Peyer's patch (tissue), 4 donors: ENCODE measurements around the gene GADD45G. TPM values are rescaled to one million over a fixed set of nuclear protein-coding genes. Genes with fewer than 3 reads are reported as not detected.

Experiments used
- DNase-seq, 3 donors: peaks; one replicate each; pipeline ENCODE4 v3.0.0-alpha.2; 2017 to 2019
- H3K27ac ChIP-seq, 4 donors: fragments of 200-600 bp; sonication (generic); one replicate each; pipeline ENCODE4 v1.5.1; 2016 to 2019
- H3K27me3 ChIP-seq, 2 donors: fragments of 200-600 bp; sonication (generic); one replicate each; pipeline ENCODE4 v1.5.1; 2019
- H3K36me3 ChIP-seq, 3 donors: fragments of 200-600 bp; sonication (generic); one replicate each; pipeline ENCODE4 v1.5.1; 2016 to 2019
- H3K4me1 ChIP-seq, 4 donors: fragments of 200-600 bp; sonication (generic); one replicate each; pipeline ENCODE4 v1.5.1; 2016 to 2019
- H3K4me3 ChIP-seq, 4 donors: fragments of 200-600 bp; sonication (generic); 1 replicate in 3 of 4; 2 replicates in 1 of 4; pipeline ENCODE4 v1.5.1; 2016 to 2019; ENCODE audit warnings: mild to moderate bottlenecking in 1 of 4
- H3K9me3 ChIP-seq, 4 donors: fragments of 200-600 bp; sonication (generic); one replicate each; pipeline ENCODE4 v1.5.1; 2016 to 2019; ENCODE audit warnings: mild to moderate bottlenecking in 1 of 4
- CTCF ChIP-seq, 6 experiments: fragments of 450-650 bp in 4 of 6; fragments of 200-600 bp in 2 of 6; sonication (generic) in 1 of 6; IDR thresholded peaks; one replicate each; pipeline ENCODE4 v1.5.1; 2017 to 2019; ENCODE audit warnings: antibody characterized with exemption in 6 of 6, mild to moderate bottlenecking in 3 of 6, moderate library complexity in 1 of 6
- POLR2A ChIP-seq, 2 donors: fragments of 450-650 bp; IDR thresholded peaks; one replicate each; pipeline ENCODE4 v1.5.1; 2017; ENCODE audit warnings: antibody characterized with exemption in 2 of 2, mild to moderate bottlenecking in 2 of 2, moderate library complexity in 2 of 2
- total RNA-seq, 4 donors: library from RNA; depleted of rRNA; stranded (reverse); fragments of >200 nt; gene quantifications; one replicate each; pipeline ENCODE4 v1.1.0, GENCODE V29; 2016

Gene GADD45G
- total RNA-seq: 10 to 100 TPM in 3 of 4 donors, 1 to 10 TPM in 1; 8.7 to 37.1 (median 12.8) TPM

- no peaks in the 10 kb centered on the region for H3K9me3 ChIP-seq
- DNase-seq: peak; percentile 88 to 96 (median 91)
- H3K4me1 ChIP-seq: peaks cover 0 to 31% (median 21%) of the 10 kb centered on the region in 4 donors
These were observed at the start of gene GADD45G for GRCh38 chr9:89604729-89605464. Gene GADD45G, plus strand, starts transcription at chr9:89605012. Its CDS starts 110 bp downstream, at chr9:89605122.

GRCh38 chr9:89555036-89555415 is 49.8 kb upstream of the GADD45G start:
- no peaks in the 10 kb centered on the region for H3K27me3 ChIP-seq
- H3K27ac ChIP-seq: no peak overlapping the region
- TF ChIP-seq POLR2A (IDR thresholded peaks at IDR 0.05) (no peak), CTCF (IDR thresholded peaks at IDR 0.05) (no peak)
- H3K9me3 ChIP-seq: no peaks in the 10 kb centered on the region
- no peaks in the 10 kb centered on the region for H3K36me3 ChIP-seq
- no peak overlapping the region for H3K4me3 ChIP-seq
- peaks cover 0 to 13% (median 7%) of the 10 kb centered on the region in 4 donors for H3K4me1 ChIP-seq
- no peak for DNase-seq

More at GRCh38 chr9:89604729-89605464, at the start of gene GADD45G:
- Histone ChIP-seq H3K4me3 (peak within 1 kb of the TSS; percentile 51 to 94 (median 72)), H3K27me3 (no peaks in the 10 kb centered on the region), H3K36me3 (no peaks in the 10 kb centered on the region), H3K27ac (peak within 1 kb of the TSS; percentile 77 to 98 (median 89))
- TF ChIP-seq POLR2A (IDR thresholded peaks at IDR 0.05): peak; percentile 99
- peak in 5 of 6 experiments; percentile 15 to 36 (median 30) for TF ChIP-seq CTCF (IDR thresholded peaks at IDR 0.05)

- DNase-seq: no peak
- H3K4me3 ChIP-seq: peak overlapping the region in 1 of 4 donors; percentile 18
These were observed 49.1 kb upstream of the GADD45G start for GRCh38 chr9:89555451-89556375.

GRCh38 chr9:89558196-89558899 is 46.5 kb upstream of the GADD45G start:
- TF ChIP-seq CTCF (IDR thresholded peaks at IDR 0.05) (no peak), POLR2A (IDR thresholded peaks at IDR 0.05) (no peak)
- Histone ChIP-seq H3K4me1 (peaks cover 0 to 13% (median 7%) of the 10 kb centered on the region in 4 donors), H3K36me3 (no peaks in the 10 kb centered on the region), H3K9me3 (no peaks in the 10 kb centered on the region), H3K27me3 (no peaks in the 10 kb centered on the region), H3K27ac (no peak overlapping the region), H3K4me3 (no peak overlapping the region)
- no peak for DNase-seq

More at GRCh38 chr9:89555451-89556375, 49.1 kb upstream of the GADD45G start:
- H3K27me3 ChIP-seq: no peaks in the 10 kb centered on the region
- H3K27ac ChIP-seq: peak overlapping the region in 3 of 4 donors; percentile 1 to 84 (median 70)
- TF ChIP-seq POLR2A (IDR thresholded peaks at IDR 0.05): no peak
- no peak for TF ChIP-seq CTCF (IDR thresholded peaks at IDR 0.05)
- H3K9me3 ChIP-seq: no peaks in the 10 kb centered on the region
- H3K4me1 ChIP-seq: peaks cover 0 to 13% (median 7%) of the 10 kb centered on the region in 4 donors
- H3K36me3 ChIP-seq: no peaks in the 10 kb centered on the region

- Histone ChIP-seq H3K4me3 (no peak overlapping the region), H3K27ac (no peak overlapping the region), H3K4me1 (peaks cover 0 to 13% (median 7%) of the 10 kb centered on the region in 4 donors), H3K9me3 (no peaks in the 10 kb centered on the region), H3K36me3 (no peaks in the 10 kb centered on the region), H3K27me3 (no peaks in the 10 kb centered on the region)
- DNase-seq: no peak
- TF ChIP-seq POLR2A (IDR thresholded peaks at IDR 0.05) (no peak), CTCF (IDR thresholded peaks at IDR 0.05) (no peak)
These were observed 45.9 kb upstream of the GADD45G start for GRCh38 chr9:89558948-89559347.
